B cell (primary cell): ENCODE data around the gene FURIN.

Experiments
- CTCF ChIP-seq: fragments of 200-600 bp; IDR thresholded peaks from one replicate; pipeline ENCODE4 v1.8.0; 2022; ENCODE audit warnings: antibody characterized with exemption, mild to moderate bottlenecking
- EZH2 ChIP-seq: IDR thresholded peaks from 2 replicates; pipeline ENCODE4 v1.6.1; 2012; ENCODE audit warnings: borderline replicate concordance, low read depth, mild to moderate bottlenecking, moderate library complexity, low read length; ENCODE audit not compliant: insufficient read depth, poor library complexity, severe bottlenecking

DNA sequence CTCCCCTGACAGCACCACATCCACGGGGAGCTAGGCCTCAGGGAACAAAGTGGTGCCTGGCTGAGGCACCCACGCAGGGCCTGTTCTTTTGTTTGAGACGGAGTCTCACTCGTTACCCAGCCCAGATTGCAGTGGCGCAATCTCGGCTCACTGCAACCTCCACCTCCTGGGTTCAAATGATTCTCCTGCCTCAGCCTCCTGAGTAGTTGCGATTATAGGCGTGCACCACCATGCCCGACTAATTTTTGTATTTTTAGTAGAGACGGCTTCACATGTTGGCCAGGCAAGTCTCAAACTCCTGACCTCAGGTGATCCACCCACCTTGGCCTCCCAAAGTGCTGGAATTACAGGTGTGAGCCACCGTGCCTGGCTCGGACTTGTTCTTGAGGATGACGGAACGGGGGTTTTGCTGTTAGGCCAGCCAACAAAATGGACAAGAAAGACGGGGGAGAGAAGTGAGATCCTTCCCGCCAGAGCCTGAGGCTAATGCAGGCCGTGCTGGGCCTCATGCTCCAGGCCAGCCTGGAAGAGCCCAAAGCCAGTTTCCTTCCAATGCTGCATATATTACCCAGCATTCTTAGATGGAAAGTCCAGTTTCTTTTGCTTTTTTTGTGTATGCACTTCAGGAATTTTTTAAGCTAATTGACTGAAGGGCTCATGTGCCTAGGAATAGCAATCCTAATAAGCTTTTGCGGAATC lies 28.1 kb upstream of the FURIN start:
- no peak for TF ChIP-seq CTCF
- no peak for TF ChIP-seq EZH2
